HG03060 (cell line): Measurements from ENCODE around the gene CA9.

Experiments used
- ATAC-seq: cut with Tn5 transposase; IDR thresholded peaks from one replicate; pipeline ENCODE4 v1.9.1; 2021; ENCODE audit warnings: low read depth, moderate number of reproducible peaks; ENCODE audit not compliant: unreplicated experiment

CA9 gene

DNA sequence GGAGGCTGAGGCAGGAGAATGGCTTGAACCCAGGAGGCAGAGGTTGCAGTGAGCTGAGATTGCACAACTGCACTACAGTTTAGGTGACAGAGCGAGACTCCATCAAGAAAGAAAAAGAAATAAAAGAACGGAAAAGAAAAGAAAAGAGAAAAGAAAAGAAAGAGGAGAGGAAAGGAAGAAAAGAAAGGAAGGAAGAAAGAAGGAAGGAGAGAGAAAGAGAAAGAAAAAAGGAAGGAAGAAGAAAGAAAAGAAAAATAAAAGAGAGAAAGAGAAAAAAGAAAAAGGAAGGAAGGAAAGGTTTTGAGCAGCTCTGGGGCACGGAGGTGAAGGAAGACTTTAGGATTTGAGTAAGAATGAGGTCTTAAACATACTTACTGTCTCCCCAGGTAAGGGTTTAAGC is 39.9 kb downstream of the CA9 start:
- ATAC-seq, result no peak

DNA sequence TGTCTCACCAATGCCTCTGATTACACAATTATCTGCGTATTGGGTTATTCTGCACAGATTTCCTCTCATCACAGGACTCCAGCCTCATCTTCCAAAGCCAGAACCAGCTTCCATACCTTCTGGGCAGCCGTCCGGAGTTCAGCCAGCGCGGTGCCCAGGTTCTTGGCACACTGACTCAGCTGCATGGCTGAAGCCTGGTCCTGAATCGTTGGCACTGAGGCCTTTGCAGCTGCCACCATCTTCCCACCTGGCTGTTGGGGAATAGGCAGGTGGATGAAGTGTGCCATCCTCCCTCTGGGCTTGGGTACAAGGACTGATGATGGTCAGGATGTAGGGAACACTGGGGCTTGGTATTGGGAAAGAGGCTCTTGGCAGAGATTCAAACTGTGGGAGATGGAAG is 40.4 kb downstream of the CA9 start:
- no peak for ATAC-seq

DNA sequence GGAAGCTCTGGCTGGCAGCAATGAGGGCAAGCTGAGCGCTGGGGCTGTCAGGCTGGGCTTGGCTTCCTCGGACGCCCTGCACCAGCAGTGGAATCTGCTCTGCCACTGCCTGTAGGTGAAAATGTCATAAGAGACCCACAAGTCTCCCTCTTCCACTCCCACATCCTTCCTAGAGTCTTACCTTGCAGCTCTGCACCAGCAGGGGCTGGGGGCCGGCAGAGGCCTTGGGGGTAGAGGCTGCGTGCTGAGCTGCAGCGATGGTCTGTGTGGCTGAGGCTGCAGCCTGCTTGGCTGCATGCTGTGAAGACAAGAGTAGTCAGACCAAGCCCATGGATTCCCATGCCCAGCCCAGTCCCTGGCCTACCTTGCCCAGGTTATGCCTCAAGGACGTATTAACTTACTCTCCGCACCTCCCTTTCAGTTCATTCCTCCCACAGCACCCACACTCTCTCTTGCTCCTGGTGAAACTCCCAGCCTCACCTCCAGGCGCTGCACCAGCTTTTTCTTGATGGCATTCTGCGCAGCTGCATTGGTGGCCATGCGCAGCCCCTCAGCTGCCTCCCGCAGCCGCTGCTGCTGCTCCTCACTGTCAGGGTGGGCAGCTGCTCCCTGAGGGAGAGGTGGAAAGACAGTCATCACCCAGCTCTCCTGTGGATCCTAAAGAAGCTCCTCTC is 41.0 kb downstream of the CA9 start:
- ATAC-seq, result no peak

DNA sequence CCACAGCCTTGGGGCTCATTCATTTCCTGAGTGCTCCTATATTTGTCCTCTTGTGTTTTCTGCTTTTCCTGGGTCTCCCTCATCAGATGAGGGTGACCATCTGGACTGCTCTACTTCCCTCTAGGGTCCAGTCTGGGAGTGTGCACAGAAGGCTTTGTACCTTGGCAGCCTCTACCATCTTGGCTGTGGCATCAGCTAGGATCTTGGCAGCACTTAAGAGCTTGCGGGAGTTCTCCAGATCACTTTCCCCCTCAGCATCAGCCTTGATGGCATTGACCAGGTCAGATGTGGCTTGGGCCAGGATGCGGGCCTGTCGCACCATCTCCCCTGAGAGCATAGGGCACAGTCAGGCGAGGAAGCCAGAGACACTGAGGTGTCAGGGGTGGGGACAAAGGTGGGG is 42.5 kb downstream of the CA9 start:
- ATAC-seq, result no peak

DNA sequence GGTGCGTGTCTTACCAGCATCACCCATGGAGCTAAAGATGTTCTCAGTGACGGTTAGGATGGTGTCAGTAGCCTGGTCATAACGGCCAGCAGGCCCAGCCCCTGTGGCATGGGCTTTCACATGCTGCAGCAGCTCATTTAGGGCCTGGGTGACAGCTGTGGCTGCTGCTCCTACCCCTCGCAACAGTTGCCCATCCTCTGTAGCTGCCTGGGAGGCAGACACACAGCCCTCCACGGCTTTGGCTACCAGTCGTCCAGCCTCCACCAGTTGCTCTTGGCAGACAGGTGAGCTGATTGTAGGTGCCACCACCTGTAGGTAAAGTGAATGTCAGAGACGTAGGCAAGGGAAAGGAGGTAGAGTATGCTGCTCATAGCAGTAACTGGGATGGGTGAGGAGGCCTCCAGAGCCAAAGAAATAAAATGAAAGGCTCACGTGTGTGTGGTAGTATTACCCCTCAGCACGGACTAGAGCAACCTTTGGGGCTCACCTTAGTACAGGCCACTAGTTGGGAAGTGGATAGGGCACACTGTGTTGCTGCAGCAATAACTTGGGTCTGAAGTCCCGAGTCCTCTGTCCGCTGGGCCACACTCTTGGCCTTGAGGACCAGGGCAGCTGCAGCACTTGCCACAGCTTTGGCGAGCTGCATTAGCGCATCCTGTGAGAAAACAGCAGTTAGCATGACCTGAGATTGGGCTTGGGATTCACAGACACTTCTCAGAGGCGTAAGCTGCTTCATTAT is 43.6 kb downstream of the CA9 start:
- no peak for ATAC-seq

DNA sequence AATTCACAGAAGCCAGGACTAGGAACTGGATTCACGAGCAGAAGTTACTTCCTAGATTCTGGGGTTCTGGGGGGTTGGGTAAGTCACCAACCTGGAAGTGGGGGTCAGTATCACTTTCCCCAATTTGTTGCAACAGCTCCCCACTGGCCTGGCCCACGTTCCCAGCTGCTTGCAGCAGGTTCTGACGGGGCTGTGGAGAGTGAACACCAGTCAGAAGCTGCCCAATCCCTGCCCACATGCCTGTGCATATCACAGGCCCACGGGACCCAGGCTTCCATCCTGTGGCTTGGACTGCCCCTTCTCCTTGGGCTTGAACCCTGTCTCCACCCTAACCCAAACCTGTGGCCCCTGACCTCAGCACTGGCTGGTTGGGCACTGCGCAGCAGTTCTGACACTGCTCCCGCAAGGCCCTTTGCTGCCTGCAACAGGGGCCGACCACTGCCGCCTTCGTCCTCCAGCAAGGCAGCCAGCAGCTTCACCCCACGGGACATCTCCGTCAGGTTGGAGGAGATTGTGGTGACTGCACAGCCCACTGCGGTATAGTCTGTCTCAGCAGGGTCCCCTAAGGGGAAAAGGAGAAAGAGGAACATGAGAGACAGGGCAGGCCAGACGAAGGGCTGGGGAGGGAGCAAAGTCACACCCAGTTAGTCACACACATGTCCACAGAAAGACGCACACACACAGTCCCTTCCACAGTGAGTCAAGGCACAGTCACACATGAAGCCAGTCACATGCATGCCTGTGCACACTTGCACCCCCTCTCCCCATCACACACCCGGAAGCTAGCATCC is 45.2 kb downstream of the CA9 start:
- no peak for ATAC-seq

DNA sequence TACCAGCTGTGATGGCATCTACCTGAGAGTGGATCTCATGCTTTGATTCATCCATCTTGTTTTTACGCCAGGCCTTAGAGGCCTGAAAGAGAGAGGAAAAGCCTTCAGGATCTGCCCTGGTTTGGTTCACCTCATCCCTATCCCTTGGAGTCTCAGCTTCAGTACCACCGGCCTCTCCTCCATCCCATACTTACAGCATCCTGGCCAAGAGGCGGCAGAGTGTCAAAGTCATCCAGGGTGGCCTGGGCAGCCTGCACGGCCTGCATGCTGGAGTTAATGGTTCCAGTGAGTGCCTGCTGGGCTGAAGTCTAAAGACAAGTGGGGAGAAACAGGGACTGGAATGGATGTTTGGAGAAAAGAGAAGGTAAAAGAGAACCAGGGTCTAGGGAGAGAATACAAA is 45.8 kb downstream of the CA9 start:
- no peak for ATAC-seq

DNA sequence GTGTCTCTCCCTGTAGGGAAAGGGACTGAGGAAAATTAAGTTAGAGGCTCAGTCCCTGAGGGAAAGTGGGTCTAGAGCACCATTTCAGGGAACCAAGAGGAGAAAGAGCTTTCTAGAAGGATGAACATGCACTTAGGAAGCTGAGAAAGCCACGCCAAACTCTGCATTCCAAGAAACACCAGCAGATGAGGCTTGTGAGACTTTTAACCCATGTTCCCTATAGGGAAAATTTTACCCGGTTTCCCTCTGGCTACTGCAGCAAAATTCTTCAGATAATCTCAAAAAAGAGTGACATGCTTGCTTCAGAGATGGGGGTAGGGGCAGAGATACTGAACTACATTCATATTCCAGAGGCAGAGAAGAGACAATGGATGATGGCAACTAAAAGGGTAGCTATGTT is 49.7 kb downstream of the CA9 start:
- ATAC-seq, result no peak

DNA sequence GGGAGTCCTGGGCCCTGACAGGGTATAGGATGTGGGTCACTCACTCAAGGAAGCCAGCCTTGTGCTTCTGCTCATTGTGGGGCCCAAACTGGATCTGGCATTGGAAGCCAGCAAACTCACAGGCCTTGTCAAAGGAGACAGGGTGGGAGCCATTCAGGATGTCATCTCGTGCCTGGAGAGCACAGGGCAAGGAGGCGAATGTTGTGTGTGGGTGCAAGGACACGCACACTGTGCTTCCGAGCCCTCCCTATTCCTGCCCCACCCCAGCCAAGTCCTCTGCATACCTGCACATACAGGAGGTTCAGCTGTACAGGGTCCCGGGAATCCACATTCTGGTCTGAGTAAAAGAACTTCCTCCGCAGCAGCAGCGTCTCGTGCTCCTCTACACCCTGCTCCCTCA is 50.2 kb downstream of the CA9 start:
- ATAC-seq, result no peak

DNA sequence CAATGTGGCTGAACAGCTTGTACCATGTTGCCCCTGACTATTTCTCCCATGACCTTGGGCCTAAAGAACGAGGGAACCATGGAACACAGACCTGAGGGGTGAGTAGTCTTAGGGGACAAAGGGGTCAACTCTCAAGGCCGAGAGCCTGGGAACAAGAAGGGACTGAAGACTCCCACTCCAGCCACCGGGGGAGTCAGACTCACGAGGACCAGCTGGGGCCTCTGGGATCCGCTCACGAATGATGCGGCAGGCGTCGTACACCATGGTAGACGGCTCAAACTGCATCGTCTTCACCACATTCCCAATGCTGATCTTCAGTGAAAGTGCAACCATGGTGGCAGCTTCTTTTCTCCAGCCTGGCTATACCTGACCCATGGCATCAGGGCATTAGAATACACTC is 51.6 kb downstream of the CA9 start:
- ATAC-seq, result no peak

DNA sequence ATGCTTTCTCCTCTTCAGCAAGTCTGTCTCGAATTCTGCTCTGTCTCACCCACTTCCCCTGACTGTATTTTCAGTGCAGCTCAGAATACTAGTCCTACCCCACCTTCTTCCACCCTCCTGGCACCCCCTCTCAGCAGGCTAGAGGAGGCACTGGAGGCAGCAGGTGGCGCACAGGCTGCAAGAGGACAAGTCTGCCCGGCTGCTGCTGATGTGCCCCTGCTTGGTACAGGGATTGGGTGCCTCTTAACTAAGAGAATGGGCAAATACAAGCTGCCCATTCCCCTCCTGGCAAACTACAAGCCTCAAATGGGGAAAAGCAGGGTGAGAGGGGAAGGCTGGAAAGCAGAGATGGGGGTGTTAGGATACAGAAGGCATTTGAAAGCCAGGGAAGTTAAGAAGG is 53.2 kb downstream of the CA9 start:
- ATAC-seq, result no peak

DNA sequence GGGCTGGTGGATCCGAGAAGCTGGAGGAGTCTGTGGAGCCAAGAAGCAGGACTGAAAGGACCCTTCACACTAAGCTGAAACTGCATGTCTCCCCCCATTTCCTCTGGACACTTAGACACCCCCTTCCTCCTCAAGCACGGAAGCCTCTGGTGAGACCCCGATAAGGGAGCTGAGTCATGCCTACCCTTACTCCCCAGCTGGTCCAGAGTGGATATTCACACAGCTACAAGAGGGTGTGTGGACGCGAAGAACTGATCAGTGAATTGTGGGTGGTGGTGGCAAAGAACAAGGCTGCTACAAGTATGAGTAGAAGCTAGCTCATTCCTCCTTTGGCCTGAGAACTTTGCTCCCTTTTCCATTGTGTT is 53.9 kb downstream of the CA9 start:
- ATAC-seq, result no peak

DNA sequence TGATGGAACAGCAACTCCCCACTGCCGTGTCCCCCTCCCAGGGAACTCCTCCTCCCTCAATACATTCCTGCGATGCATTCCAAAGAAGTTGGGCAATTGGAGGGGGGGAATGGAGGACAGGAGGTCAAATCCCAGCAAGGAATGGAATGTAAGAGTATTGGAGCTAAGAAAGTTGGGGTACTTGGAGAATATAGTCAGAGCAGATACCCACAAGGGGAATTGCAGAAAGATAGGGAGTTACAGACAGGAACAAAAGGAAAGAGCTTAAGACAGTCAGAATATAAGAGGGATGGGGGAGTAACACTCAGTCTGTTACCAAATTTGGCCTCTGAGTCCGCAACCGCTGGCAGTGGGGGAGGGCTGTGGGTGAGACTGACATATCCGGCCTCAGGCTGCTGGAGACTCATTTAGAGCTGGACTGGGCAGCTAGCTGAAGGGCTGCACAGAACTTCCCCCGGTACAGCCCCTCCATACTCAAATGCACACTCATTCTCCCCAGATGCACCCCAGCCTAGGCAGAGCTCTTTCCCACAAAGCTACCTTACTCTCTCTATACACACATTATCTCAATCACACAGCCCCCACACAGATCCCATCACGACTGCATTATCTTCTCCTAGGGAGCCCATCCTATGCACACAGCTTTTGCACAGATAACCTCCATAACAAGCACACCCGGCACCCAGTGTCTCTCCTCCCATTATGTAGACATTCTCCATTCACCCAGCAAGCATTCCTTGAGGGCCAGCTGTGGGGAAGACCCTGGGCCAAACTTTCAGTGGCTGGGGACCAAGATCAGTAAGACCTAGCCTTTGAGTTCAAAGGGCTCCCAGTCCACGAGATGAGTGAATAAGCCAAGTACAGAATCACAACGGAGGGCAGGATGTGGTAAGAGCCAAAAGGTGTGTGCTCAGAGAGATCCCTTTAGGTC is 54.6 kb downstream of the CA9 start:
- ATAC-seq, result no peak

DNA sequence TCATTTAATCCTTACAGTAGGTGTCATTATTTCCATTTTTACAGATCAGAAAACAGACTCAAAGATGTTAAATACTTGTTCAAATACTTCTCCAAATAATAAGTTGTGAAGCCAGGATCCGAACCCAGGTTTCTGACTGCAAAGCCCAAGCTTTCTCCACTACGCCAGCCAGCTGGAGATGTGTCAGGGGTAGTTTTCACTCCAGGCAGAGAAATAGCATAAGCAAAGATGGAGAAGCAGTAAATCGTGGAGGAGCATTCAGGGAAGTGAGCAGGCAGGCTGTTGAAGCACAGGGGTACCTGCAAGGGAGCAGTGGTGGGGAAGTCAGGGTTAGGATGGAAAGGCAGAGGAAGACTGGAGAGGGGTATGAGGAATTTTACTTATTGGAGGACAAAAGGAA is 55.4 kb downstream of the CA9 start:
- no peak for ATAC-seq

DNA sequence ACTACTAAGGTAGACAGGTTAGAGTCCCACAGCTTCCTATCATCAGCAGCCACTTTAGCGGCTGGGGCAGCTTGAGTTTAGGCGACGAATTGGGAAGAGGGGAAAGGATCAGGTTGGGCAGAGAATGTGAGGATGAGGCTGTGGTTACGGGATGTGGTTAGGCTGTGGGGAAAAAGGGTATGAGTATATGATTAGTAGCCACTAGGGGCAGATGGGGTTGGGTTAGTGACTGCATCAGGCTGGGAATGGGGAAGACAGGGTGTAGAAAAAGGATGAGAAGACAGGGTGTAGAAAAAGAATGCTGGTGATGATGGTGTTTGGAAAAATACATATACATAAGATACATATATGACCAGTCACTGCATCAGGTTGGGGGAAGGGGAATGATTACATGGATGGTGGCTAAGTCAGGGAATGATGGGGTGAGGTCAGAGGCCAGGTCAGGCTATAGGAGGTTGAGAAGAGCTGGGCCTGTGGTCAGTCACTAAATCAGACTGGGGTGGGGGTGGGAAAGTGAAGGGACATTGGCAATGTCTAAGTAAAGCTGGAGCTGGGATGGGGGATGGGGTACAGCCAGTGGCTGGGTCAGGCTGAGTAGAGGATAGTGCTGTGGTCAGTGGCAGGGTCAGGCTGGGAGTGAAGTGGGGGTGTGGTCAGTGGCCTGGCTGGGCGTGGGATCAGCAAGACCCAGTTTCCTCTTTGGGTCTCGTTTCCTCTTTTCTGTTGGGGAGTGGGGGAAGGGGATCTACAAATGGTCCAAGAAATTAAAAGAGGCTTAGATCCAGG is 56.2 kb downstream of the CA9 start:
- ATAC-seq, result no peak

DNA sequence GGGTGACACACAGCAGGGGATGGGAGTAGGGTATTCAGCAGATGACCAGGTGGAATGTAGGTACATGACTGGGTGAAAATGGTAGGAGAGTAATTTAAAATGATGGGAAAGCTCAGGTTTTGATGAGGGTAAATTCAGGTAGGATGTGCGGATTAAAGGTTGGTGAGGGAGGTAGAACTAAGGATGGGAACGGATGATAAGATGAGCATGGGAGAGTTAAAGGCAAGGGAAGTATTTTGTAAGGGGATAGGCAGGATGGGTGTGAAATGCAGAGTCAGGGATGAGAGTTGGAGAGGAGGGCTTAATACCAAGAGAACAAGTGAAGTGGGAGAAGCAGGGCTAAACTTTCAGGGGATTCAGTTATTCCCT is 56.7 kb downstream of the CA9 start:
- ATAC-seq, result no peak
